SU-DHL-6 (cell line): ENCODE data around the gene RRAS2.

ENCODE experiments used
- H2AFZ ChIP-seq: fragments of 200-600 bp; sonication (generic); 2 replicates; pipeline ENCODE4 v1.6.1; 2014; ENCODE audit warnings: low read depth, mild to moderate bottlenecking, moderate library complexity, mixed read lengths, antibody characterized with exemption, low read length; ENCODE audit not compliant: severe bottlenecking
- H3F3A ChIP-seq: fragments of 200-600 bp; shearing (Covaris generic); 2 replicates; pipeline ENCODE4 v1.6.0; 2016; ENCODE audit warnings: antibody characterized with exemption, mild to moderate bottlenecking; ENCODE audit not compliant: insufficient read depth
- H3K27ac ChIP-seq: fragments of 200-600 bp; sonication (generic); 2 replicates; pipeline ENCODE4 v1.5.1; 2016; ENCODE audit warnings: low read depth, mild to moderate bottlenecking, low read length, moderate library complexity, mixed read lengths
- H3K27me3 ChIP-seq: fragments of 200-600 bp; sonication (generic), shearing (Covaris generic); 2 replicates; pipeline ENCODE4 v1.6.0; 2014; ENCODE audit warnings: mild to moderate bottlenecking, low read length
- H3K36me3 ChIP-seq: fragments of 200-600 bp; sonication (generic); 2 replicates; pipeline ENCODE4 v1.6.1; 2014; ENCODE audit warnings: mild to moderate bottlenecking, low read length, mixed read lengths
- H3K4me2 ChIP-seq: fragments of 300-600, 200-600 bp; shearing (Covaris generic), sonication (generic); 2 replicates; pipeline ENCODE4 v1.6.0; 2014; ENCODE audit warnings: low read length, low read depth, mild to moderate bottlenecking; ENCODE audit not compliant: poor library complexity, severe bottlenecking
- H3K4me3 ChIP-seq: fragments of 200-600 bp; sonication (generic); 2 replicates; pipeline ENCODE4 v1.5.1; 2014; ENCODE audit warnings: antibody characterized with exemption, low read length, mild to moderate bottlenecking, mixed read lengths; ENCODE audit not compliant: insufficient read depth, poor library complexity, severe bottlenecking
- H3K79me2 ChIP-seq: fragments of 200-600 bp; sonication (generic); 2 replicates; pipeline ENCODE4 v1.6.1; 2014; ENCODE audit warnings: mild to moderate bottlenecking, low read length, moderate library complexity; ENCODE audit not compliant: insufficient read depth
- H3K9ac ChIP-seq: fragments of 200-600 bp; sonication (generic); 2 replicates; pipeline ENCODE4 v1.7.0; 2014; ENCODE audit warnings: mild to moderate bottlenecking, low read length
- H3K9me2 ChIP-seq: fragments of 200-600 bp; sonication (generic); replicated peaks from 2 replicates; pipeline ENCODE4 v1.6.1; 2014; ENCODE audit warnings: low read length; ENCODE audit not compliant: insufficient read depth
- H3K9me3 ChIP-seq: fragments of 200-600 bp; sonication (generic); 2 replicates; pipeline ENCODE4 v1.6.1; 2014; ENCODE audit warnings: low read length, mixed read lengths; ENCODE audit not compliant: insufficient read depth
- H4K20me1 ChIP-seq: fragments of 200-600 bp; sonication (generic); 2 replicates; pipeline ENCODE4 v1.6.1; 2014; ENCODE audit warnings: low read depth, mild to moderate bottlenecking, antibody characterized with exemption, low read length, moderate library complexity, mixed read lengths
- CTCF ChIP-seq: fragments of 200-600 bp; sonication (generic); IDR thresholded peaks from one replicate; pipeline ENCODE4 v1.5.1; 2017; ENCODE audit warnings: antibody characterized with exemption, mild to moderate bottlenecking, low read length, moderate library complexity; ENCODE audit not compliant: insufficient read depth, poor library complexity, severe bottlenecking
- EZH2phosphoT487 ChIP-seq: fragments of 200-600 bp; sonication (generic), shearing (Covaris generic); conservative IDR thresholded peaks from 2 replicates; pipeline ENCODE4 v1.6.1; 2018; ENCODE audit warnings: mild to moderate bottlenecking, antibody characterized with exemption, low read length, moderate library complexity, mixed read lengths

The RRAS2 gene

GRCh38 chr11:14237444-14237961 is 121.5 kb downstream of the RRAS2 start:
- H2AFZ ChIP-seq: no peak overlapping the region
- H3K9ac ChIP-seq: no peak overlapping the region

GRCh38 chr11:14235701-14236100 is 123.3 kb downstream of the RRAS2 start:
- H3K9me3 ChIP-seq: no peaks in the 10 kb centered on the region
- no peak overlapping the region for H2AFZ ChIP-seq
- H3K36me3 ChIP-seq: no peaks in the 10 kb centered on the region
- H3K27ac ChIP-seq: no peak overlapping the region
- no peak overlapping the region for H3K4me2 ChIP-seq
- H3K4me3 ChIP-seq: no peak overlapping the region
- H3K9me2 ChIP-seq: no peaks in the 10 kb centered on the region
- H3F3A ChIP-seq: no peaks in the 10 kb centered on the region
- H3K9ac ChIP-seq: no peak overlapping the region
- TF ChIP-seq CTCF: no peak
- TF ChIP-seq EZH2phosphoT487: no peak
- no peaks in the 10 kb centered on the region for H3K79me2 ChIP-seq
- H4K20me1 ChIP-seq: no peaks in the 10 kb centered on the region
- H3K27me3 ChIP-seq: no peaks in the 10 kb centered on the region

More at GRCh38 chr11:14237444-14237961, 121.5 kb downstream of the RRAS2 start:
- no peak overlapping the region for H3K27ac ChIP-seq
- H3K9me3 ChIP-seq: no peaks in the 10 kb centered on the region
- H3K79me2 ChIP-seq: no peaks in the 10 kb centered on the region
- peak overlapping the region; percentile 1 for H3K4me2 ChIP-seq
- H4K20me1 ChIP-seq: no peaks in the 10 kb centered on the region
- no peaks in the 10 kb centered on the region for H3K9me2 ChIP-seq
- no peak overlapping the region for H3K4me3 ChIP-seq
- no peaks in the 10 kb centered on the region for H3F3A ChIP-seq
- no peaks in the 10 kb centered on the region for H3K27me3 ChIP-seq
- H3K36me3 ChIP-seq: no peaks in the 10 kb centered on the region
- no peak for TF ChIP-seq EZH2phosphoT487
- TF ChIP-seq CTCF: no peak

- no peak overlapping the region for H2AFZ ChIP-seq
- H3K36me3 ChIP-seq: no peaks in the 10 kb centered on the region
- no peak overlapping the region for H3K9ac ChIP-seq
- H4K20me1 ChIP-seq: no peaks in the 10 kb centered on the region
- H3K4me2 ChIP-seq: no peak overlapping the region
- no peaks in the 10 kb centered on the region for H3K79me2 ChIP-seq
- H3K27ac ChIP-seq: no peak overlapping the region
- no peaks in the 10 kb centered on the region for H3K27me3 ChIP-seq
- H3K9me2 ChIP-seq: no peaks in the 10 kb centered on the region
- H3K4me3 ChIP-seq: no peak overlapping the region
- no peak for TF ChIP-seq EZH2phosphoT487
- TF ChIP-seq CTCF: no peak
- H3F3A ChIP-seq: no peaks in the 10 kb centered on the region
- no peaks in the 10 kb centered on the region for H3K9me3 ChIP-seq
Measured at GRCh38 chr11:14234446-14234845, 124.5 kb downstream of the RRAS2 start.
